IMR-90 (cell line): ENCODE data around the gene MAGED1. TPM values are rescaled to one million over a fixed set of nuclear protein-coding genes. Genes with fewer than 3 reads are reported as not detected.

Experiments used
- ATAC-seq: fragments of 200-7000 bp; cut with Tn5 transposase; 2 replicates; pipeline ENCODE4 v1.9.1; 2020; ENCODE audit warnings: low read depth, mild to moderate bottlenecking, moderate library complexity
- BruUV-seq: library from RNA; stranded (reverse); fragments of 400-500 nt; replicated peaks from 2 replicates; lab custom pipeline; 2021; lab: Mats Ljungman, UMichigan
- CTCF ChIA-PET: fragments of 300-600 bp; formaldehyde crosslinking; extraction: SDS; loops from one replicate; lab custom pipeline; 2021; ENCODE audit warnings: antibody characterized with exemption; lab: Yijun Ruan, JAX
- POLR2A ChIA-PET: fragments of 300-600 bp; sonication (Branson Sonifier 250); formaldehyde crosslinking; loops from one replicate; lab custom pipeline; 2022; ENCODE audit warnings: antibody characterized with exemption; ENCODE audit not compliant: unreplicated experiment; lab: Charles Lee
- DNase-seq: peaks from one replicate; pipeline ENCODE4 v3.0.0; 2013
- H2AFZ ChIP-seq: replicated peaks from 2 replicates; pipeline ENCODE3; 2013; ENCODE audit warnings: low read length, mild to moderate bottlenecking; ENCODE audit not compliant: poor library complexity
- H2AK5ac ChIP-seq: 2 replicates; pipeline ENCODE4 v1.6.1; 2013; ENCODE audit warnings: low read depth, low read length, inconsistent platforms
- H2AK9ac ChIP-seq: replicated peaks from 2 replicates; pipeline ENCODE3; 2013; ENCODE audit warnings: mild to moderate bottlenecking, low read depth, low read length, moderate library complexity; ENCODE audit not compliant: poor library complexity
- H2BK120ac ChIP-seq: 2 replicates; pipeline ENCODE4 v1.6.1; 2013; ENCODE audit warnings: low read depth, low read length, inconsistent platforms
- H2BK15ac ChIP-seq: 3 replicates; pipeline ENCODE4 v1.6.1; 2013; ENCODE audit warnings: low read depth, low read length, inconsistent platforms
- H2BK20ac ChIP-seq: 2 replicates; pipeline ENCODE4 v1.6.1; 2013; ENCODE audit warnings: low read depth, mild to moderate bottlenecking, inconsistent platforms, low read length, moderate library complexity
- H2BK5ac ChIP-seq: 2 replicates; pipeline ENCODE4 v1.6.1; 2013; ENCODE audit warnings: mild to moderate bottlenecking, low read depth, low read length, inconsistent platforms; ENCODE audit not compliant: poor library complexity, severe bottlenecking
- H3K14ac ChIP-seq: replicated peaks from 2 replicates; pipeline ENCODE4 v1.6.1; 2013; ENCODE audit warnings: low read depth, low read length, inconsistent platforms
- H3K18ac ChIP-seq: 2 replicates; pipeline ENCODE4 v1.6.1; 2013; ENCODE audit warnings: low read depth, low read length, control low read depth
- H3K23ac ChIP-seq: 2 replicates; pipeline ENCODE4 v1.6.1; 2013; ENCODE audit warnings: low read depth, low read length, inconsistent platforms
- H3K27ac ChIP-seq: 2 replicates; pipeline ENCODE4 v1.5.1; 2013; ENCODE audit warnings: mild to moderate bottlenecking, control low read depth, low read length; ENCODE audit not compliant: insufficient read depth
- H3K27me3 ChIP-seq: 2 replicates; pipeline ENCODE4 v1.6.1; 2013; ENCODE audit warnings: low read length; ENCODE audit not compliant: control insufficient read depth, insufficient read depth
- H3K36me3 ChIP-seq: 2 replicates; pipeline ENCODE4 v1.6.1; 2013; ENCODE audit warnings: low read length, mixed read lengths; ENCODE audit not compliant: control insufficient read depth, insufficient read depth
- H3K4ac ChIP-seq: 2 replicates; pipeline ENCODE4 v1.6.1; 2013; ENCODE audit warnings: low read depth, low read length, inconsistent platforms
- H3K4me1 ChIP-seq: 2 replicates; pipeline ENCODE4 v1.6.1; 2013; ENCODE audit warnings: low read length, mixed read lengths; ENCODE audit not compliant: control insufficient read depth, insufficient read depth
- H3K4me2 ChIP-seq: 2 replicates; pipeline ENCODE4 v1.6.1; 2013; ENCODE audit warnings: low read depth, mild to moderate bottlenecking, control low read depth, low read length, moderate library complexity
- H3K4me3 ChIP-seq: 2 replicates; pipeline ENCODE4 v1.5.1; 2013; ENCODE audit warnings: low read depth, mild to moderate bottlenecking, control low read depth, low read length, moderate library complexity; ENCODE audit not compliant: insufficient read depth
- H3K56ac ChIP-seq: 2 replicates; pipeline ENCODE4 v1.6.1; 2013; ENCODE audit warnings: low read length, inconsistent platforms; ENCODE audit not compliant: insufficient read depth; ENCODE audit errors: extremely low read depth
- H3K79me1 ChIP-seq, 2 experiments: 2 replicates each; pipeline ENCODE4 v1.6.1; 2013; ENCODE audit warnings: low read length in 2 of 2, inconsistent platforms in 1 of 2, low read depth in 1 of 2
- H3K9ac ChIP-seq: 2 replicates; pipeline ENCODE4 v1.6.1; 2013; ENCODE audit warnings: low read depth, low read length, control low read depth
- H3K9me1 ChIP-seq: 2 replicates; pipeline ENCODE4 v1.6.1; 2013; ENCODE audit warnings: low read length, inconsistent platforms; ENCODE audit not compliant: insufficient read depth
- H3K9me3 ChIP-seq: 2 replicates; pipeline ENCODE4 v1.6.1; 2013; ENCODE audit warnings: low read length; ENCODE audit not compliant: control insufficient read depth, insufficient read depth
- H4K20me1 ChIP-seq: 2 replicates; pipeline ENCODE4 v1.6.1; 2013; ENCODE audit warnings: low read length, inconsistent platforms; ENCODE audit not compliant: insufficient read depth
- H4K5ac ChIP-seq: 2 replicates; pipeline ENCODE4 v1.6.1; 2013; ENCODE audit warnings: mild to moderate bottlenecking, low read depth, low read length, control low read depth
- H4K8ac ChIP-seq, 2 experiments: 2 replicates each; pipeline ENCODE4 v1.6.1; 2013; ENCODE audit warnings: low read depth in 2 of 2, low read length in 2 of 2, control low read depth in 1 of 2, inconsistent platforms in 1 of 2
- H4K91ac ChIP-seq: 2 replicates; pipeline ENCODE4 v1.6.1; 2013; ENCODE audit warnings: low read depth, low read length, inconsistent platforms; ENCODE audit not compliant: insufficient read depth
- BHLHE40 ChIP-seq: fragments of 150-350 bp; IDR thresholded peaks from 2 replicates; pipeline ENCODE4 v1.6.1; 2016; ENCODE audit warnings: mild to moderate bottlenecking, low read depth, low read length
- CHD1 ChIP-seq: IDR thresholded peaks from 2 replicates; pipeline ENCODE4 v1.6.1; 2012; ENCODE audit warnings: low read depth, low read length, improper control_type of control experiment
- CTCF ChIP-seq: conservative IDR thresholded peaks from 2 replicates; pipeline ENCODE4 v1.5.1; 2012; ENCODE audit warnings: mild to moderate bottlenecking, low read depth, low read length, improper control_type of control experiment
- ELK1 ChIP-seq: fragments of 150-350 bp; IDR thresholded peaks from 2 replicates; pipeline ENCODE4 v1.6.1; 2016; ENCODE audit warnings: low read depth, mild to moderate bottlenecking, low read length, moderate library complexity, borderline replicate concordance
- FOS ChIP-seq: fragments of 150-350 bp; IDR thresholded peaks from 2 replicates; pipeline ENCODE4 v1.6.1; 2016; ENCODE audit warnings: low read depth, low read length
- MAFK ChIP-seq: IDR thresholded peaks from 2 replicates; pipeline ENCODE4 v1.6.1; 2012; ENCODE audit warnings: low read depth, low read length, improper control_type of control experiment
- MAZ ChIP-seq: IDR thresholded peaks from 2 replicates; pipeline ENCODE4 v1.6.1; 2012; ENCODE audit warnings: low read depth, mild to moderate bottlenecking, low read length, improper control_type of control experiment, moderate library complexity, borderline replicate concordance
- MXI1 ChIP-seq: IDR thresholded peaks from 2 replicates; pipeline ENCODE4 v1.6.1; 2012; ENCODE audit warnings: low read depth, mild to moderate bottlenecking, low read length, moderate library complexity, borderline replicate concordance
- NFE2L2 ChIP-seq: fragments of 150-350 bp; IDR thresholded peaks from 2 replicates; pipeline ENCODE4 v1.6.1; 2016; ENCODE audit warnings: low read depth, mild to moderate bottlenecking, low read length
- POLR2A ChIP-seq: IDR thresholded peaks from 2 replicates; pipeline ENCODE4 v1.6.1; 2012; ENCODE audit warnings: mild to moderate bottlenecking, low read depth, low read length
- RAD21 ChIP-seq: IDR thresholded peaks from 2 replicates; pipeline ENCODE4 v1.6.1; 2012; ENCODE audit warnings: low read length, improper control_type of control experiment
- RCOR1 ChIP-seq: IDR thresholded peaks from 2 replicates; pipeline ENCODE4 v1.6.1; 2012; ENCODE audit warnings: mild to moderate bottlenecking, low read length, improper control_type of control experiment; ENCODE audit not compliant: insufficient replicate concordance
- RFX5 ChIP-seq: IDR thresholded peaks from 2 replicates; pipeline ENCODE4 v1.8.0; 2012; ENCODE audit warnings: low read depth, mild to moderate bottlenecking, low read length, moderate library complexity
- USF2 ChIP-seq: fragments of 150-350 bp; IDR thresholded peaks from 2 replicates; pipeline ENCODE4 v1.6.1; 2017; ENCODE audit warnings: mild to moderate bottlenecking, antibody characterized with exemption, low read length, low read depth
- WGBS, 2 experiments: methylation state at CpG; one replicate each; pipeline versions ENCODE4 v1.1.5 to v1.1.7; 2013; ENCODE audit warnings: missing lambda C conversion rate in 2 of 2; ENCODE audit not compliant: insufficient read length in 1 of 2; ENCODE audit errors: extremely low coverage in 2 of 2; 5-methylcytosine and 5-hydroxymethylcytosine counted together
- dilution Hi-C: fragments of 300-500 bp; cut with HindIII; formaldehyde crosslinking; loops from one replicate; pipeline ENCODE4 v1.14.3; 2018; ENCODE audit warnings: low sequenced_read_pairs; ENCODE audit not compliant: unreplicated experiment
- in situ Hi-C: fragments of 300-500 bp; cut with MboI; formaldehyde crosslinking; loops from 3 replicates; pipeline ENCODE4 v1.14.3; 2019; ENCODE audit warnings: low sequenced_read_pairs, inconsistent platforms, mixed read lengths
- intact Hi-C: fragments of 100-400 bp; cut with micrococcal nuclease; formaldehyde crosslinking; loops from 2 replicates; pipeline ENCODE4 v1.10.0; 2022
- polyA plus RNA-seq, 3 experiments: library from polyadenylated mRNA; depleted of rRNA; stranded (reverse); fragments of >200 nt; gene quantifications; 2 replicates each; pipeline ENCODE4 v1.2.3, GENCODE V29; 2012; ENCODE audit warnings: low replicate concordance in 1 of 3
- total RNA-seq: library from RNA; depleted of rRNA; stranded (reverse); fragments of >200 nt; gene quantifications from 2 replicates; pipeline ENCODE4 v1.2.3, GENCODE V29; 2012

Gene MAGED1
- total and polyA plus RNA-seq, 2 of the 4 experiments (the other 2 are of a cell fraction) = 484 to 552 TPM

GRCh38 chrX:51893931-51894696, 691 bp downstream of the MAGED1 start:
- in situ Hi-C loops = no loop called here
- no TSS peak for BruUV-seq
- H2AFZ ChIP-seq = peak overlapping the region; percentile 66
- TF ChIP-seq FOS (no peak), RCOR1 (no peak), ELK1 (no peak), CTCF (no peak), MAZ (no peak), USF2 (no peak), RFX5 (no peak), NFE2L2 (no peak), RAD21 (no peak), POLR2A (no peak; the same call in 1 of the 2 replicates), CHD1 (no peak), BHLHE40 (no peak), MAFK (no peak), MXI1 (no peak)

More at GRCh38 chrX:51893931-51894696, 691 bp downstream of the MAGED1 start:
- Histone ChIP-seq H3K79me1 (peaks cover 0 to 33% of the 10 kb centered on the region in 2 experiments; a peak in 3 of 4 replicates), H2AK9ac (peak overlapping the region; percentile 99), H2AK5ac (peak overlapping the region; percentile 81), H2BK120ac (no peak overlapping the region), H3K27me3 (no peaks in the 10 kb centered on the region), H3K23ac (peak overlapping the region; percentile 88), H3K4me1 (peaks cover 17% of the 10 kb centered on the region), H2BK15ac (no peak overlapping the region), H3K9me1 (peaks cover 13% of the 10 kb centered on the region; the same call in 1 of the 2 replicates), H3K56ac (peak overlapping the region; percentile 96), H3K9me3 (no peaks in the 10 kb centered on the region), H3K4me2 (peak overlapping the region; percentile 85), H3K9ac (peak overlapping the region; percentile 99), H4K91ac (peak overlapping the region; percentile 88), H3K36me3 (peaks cover 32% of the 10 kb centered on the region), H3K27ac (peak overlapping the region; percentile 85), H4K8ac (peak overlapping the region; percentile 84 to 89), H3K14ac (peak overlapping the region; percentile 92), H3K18ac (peak overlapping the region; percentile 62), H2BK5ac (peak overlapping the region; percentile 53), H4K5ac (peak overlapping the region; percentile 78), H2BK20ac (no peak overlapping the region), H3K4me3 (peak overlapping the region; percentile 97), H4K20me1 (peaks cover 43% of the 10 kb centered on the region), H3K4ac (peak overlapping the region; percentile 92)
- ChIA-PET CTCF (no interaction called here), POLR2A (no interaction called here)
- no peak; the same call in 1 of the 2 replicates for ATAC-seq
- 23% methylated on average over 9 of the region's 32 CpGs; no CpG with 5 or more reads in 1 of the 2 experiments for WGBS, 2 experiments
- peak; percentile 11 for DNase-seq
- intact Hi-C loops = loop anchor here (2.0 to 10.0 kb wide), 3 partner anchors 91 to 279 kb away; partner anchors contain the start of gene CENPVL3
- dilution Hi-C loops = no loop called here
